Measurements from ENCODE around the gene CDK17.
A peak's percentile ranks its signal among the peaks of the same experiment; 100 is the strongest.

Gene CDK17

DNA sequence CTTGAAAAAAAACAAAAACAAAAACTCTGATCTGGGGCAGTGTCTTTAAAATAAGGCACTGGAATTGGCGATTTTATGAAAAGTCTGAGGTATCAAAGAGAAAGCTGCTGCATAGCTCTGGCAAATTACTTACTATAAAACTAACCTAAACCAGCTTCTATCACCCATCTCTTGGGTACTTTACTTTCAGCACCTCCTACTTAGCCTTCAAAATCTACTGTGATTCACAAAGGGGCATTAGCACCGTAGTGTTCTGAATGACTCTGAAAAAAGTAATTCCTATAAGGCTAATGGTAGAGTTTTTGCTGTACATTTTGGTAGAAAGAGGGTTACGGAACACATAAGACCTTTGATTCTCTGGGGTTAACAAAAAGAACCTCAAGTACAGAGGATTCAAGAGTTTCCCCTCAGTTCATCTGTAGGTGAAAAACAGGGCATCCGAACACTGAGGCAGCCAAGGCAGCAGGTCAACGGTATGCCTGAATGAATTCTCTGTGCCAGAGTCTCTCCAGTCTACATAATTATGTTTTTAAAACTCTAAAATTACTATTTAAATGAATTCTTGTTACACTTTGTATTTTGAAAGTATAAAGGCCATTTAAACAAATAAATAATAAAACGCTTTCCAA, 104.6 kb downstream of the CDK17 start:
- DNase-seq (ENCODE audit: low read depth), result no peak
- no peak overlapping the region for H3K4me3 ChIP-seq (ENCODE audit: low read depth, low read length)
- TF ChIP-seq, protein P1, sequence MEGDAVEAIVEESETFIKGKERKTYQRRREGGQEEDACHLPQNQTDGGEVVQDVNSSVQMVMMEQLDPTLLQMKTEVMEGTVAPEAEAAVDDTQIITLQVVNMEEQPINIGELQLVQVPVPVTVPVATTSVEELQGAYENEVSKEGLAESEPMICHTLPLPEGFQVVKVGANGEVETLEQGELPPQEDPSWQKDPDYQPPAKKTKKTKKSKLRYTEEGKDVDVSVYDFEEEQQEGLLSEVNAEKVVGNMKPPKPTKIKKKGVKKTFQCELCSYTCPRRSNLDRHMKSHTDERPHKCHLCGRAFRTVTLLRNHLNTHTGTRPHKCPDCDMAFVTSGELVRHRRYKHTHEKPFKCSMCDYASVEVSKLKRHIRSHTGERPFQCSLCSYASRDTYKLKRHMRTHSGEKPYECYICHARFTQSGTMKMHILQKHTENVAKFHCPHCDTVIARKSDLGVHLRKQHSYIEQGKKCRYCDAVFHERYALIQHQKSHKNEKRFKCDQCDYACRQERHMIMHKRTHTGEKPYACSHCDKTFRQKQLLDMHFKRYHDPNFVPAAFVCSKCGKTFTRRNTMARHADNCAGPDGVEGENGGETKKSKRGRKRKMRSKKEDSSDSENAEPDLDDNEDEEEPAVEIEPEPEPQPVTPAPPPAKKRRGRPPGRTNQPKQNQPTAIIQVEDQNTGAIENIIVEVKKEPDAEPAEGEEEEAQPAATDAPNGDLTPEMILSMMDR (IDR thresholded peaks at IDR 0.05; ENCODE audit: low read depth, low read length, missing control alignments), result no peak
- in situ Hi-C loops (cut with HindIII; ENCODE audit: low sequenced_read_pairs), result no loop called here

- TF ChIP-seq, protein P1 (IDR thresholded peaks at IDR 0.05; ENCODE audit: low read depth, low read length, missing control alignments), result no peak
- in situ Hi-C loops (cut with HindIII; ENCODE audit: low sequenced_read_pairs), result no loop called here
- DNase-seq (ENCODE audit: low read depth), result peak; percentile 84
- no peak overlapping the region for H3K4me3 ChIP-seq (ENCODE audit: low read depth, low read length)
Measured at GRCh38 chr12:96294831-96295230, 105.4 kb downstream of the CDK17 start.

- TF ChIP-seq, protein P1 (IDR thresholded peaks at IDR 0.05; ENCODE audit: low read depth, low read length, missing control alignments), result no peak
- no peak overlapping the region for H3K4me3 ChIP-seq (ENCODE audit: low read depth, low read length)
- no peak for DNase-seq (ENCODE audit: low read depth)
- in situ Hi-C loops (cut with HindIII; ENCODE audit: low sequenced_read_pairs), result no loop called here
Measured at GRCh38 chr12:96293093-96293492, 107.1 kb downstream of the CDK17 start.

GRCh38 chr12:96289067-96289466, 111.2 kb downstream of the CDK17 start:
- no peak for DNase-seq (ENCODE audit: low read depth)
- no peak overlapping the region for H3K4me3 ChIP-seq (ENCODE audit: low read depth, low read length)
- in situ Hi-C loops (cut with HindIII; ENCODE audit: low sequenced_read_pairs), result no loop called here
- TF ChIP-seq, protein P1 (IDR thresholded peaks at IDR 0.05; ENCODE audit: low read depth, low read length, missing control alignments), result no peak

DNA sequence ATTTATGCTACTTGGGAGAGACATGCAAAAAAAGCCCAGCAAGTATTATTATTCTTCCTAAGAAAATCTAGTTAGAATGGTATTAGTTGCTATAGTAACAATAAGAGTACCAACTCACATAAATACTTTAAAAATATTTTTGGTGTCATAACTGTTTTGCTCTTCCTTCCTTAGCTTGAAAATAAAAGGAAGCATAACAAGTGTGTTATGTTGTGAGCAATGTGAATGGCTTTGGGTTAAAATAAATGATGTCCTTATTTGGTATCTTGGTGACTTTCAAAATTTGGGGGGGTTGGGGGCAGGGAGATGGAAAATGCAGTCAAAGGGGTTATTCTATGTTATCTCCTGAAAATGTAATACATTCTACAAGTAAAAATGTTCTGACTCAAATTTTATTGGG, 115.1 kb downstream of the CDK17 start:
- in situ Hi-C loops (cut with HindIII; ENCODE audit: low sequenced_read_pairs), result no loop called here
- TF ChIP-seq, protein P1 (IDR thresholded peaks at IDR 0.05; ENCODE audit: low read depth, low read length, missing control alignments), result no peak
- no peak for DNase-seq (ENCODE audit: low read depth)
- H3K4me3 ChIP-seq (ENCODE audit: low read depth, low read length), result no peak overlapping the region

- in situ Hi-C loops (cut with HindIII; ENCODE audit: low sequenced_read_pairs), result no loop called here
Measured at GRCh38 chr12:96274331-96274730, 125.9 kb downstream of the CDK17 start.

More at GRCh38 chr12:96274331-96274730, 125.9 kb downstream of the CDK17 start:
- H3K4me3 ChIP-seq (ENCODE audit: low read depth, low read length), result no peak overlapping the region
- TF ChIP-seq, protein P1 (IDR thresholded peaks at IDR 0.05; ENCODE audit: low read depth, low read length, missing control alignments), result no peak
- DNase-seq (ENCODE audit: low read depth), result no peak
